ENCODE measurements around the gene CDH4.

The CDH4 gene

DNA sequence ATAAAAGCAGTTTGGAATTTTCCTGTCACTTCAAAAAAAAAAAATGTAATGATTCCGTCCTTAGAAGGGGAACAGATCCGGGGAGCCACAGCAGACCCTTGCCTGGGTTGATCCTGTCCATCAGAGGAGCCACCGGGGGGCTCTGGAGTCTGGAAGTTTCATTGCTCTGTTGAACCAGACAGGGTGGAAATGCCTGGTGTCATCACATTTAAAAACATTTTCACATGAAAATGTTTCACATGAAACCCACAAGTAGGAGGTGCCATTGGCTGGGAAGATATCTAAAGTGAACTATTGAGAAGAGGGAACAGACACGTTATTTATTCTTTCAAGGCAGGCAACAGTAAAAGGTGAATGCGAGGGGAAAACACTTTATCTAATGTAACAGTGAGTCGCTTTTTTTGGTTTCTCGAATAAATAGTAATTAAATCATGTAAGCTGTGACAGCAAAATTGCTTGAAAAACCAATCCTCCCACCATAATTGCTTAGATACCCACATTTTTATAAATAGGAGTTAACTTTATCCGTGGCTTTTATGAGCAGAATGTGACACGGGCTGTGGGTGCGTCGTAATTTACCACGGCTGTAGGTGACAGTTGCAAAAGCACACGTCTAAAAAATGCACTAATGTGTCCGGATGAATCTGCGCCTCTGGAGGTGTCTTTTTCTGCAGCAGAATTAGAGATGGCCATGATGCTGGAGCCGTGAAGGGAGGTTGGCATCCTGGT is 490.2 kb downstream of the CDH4 start:
- TF ChIP-seq EZH2phosphoT487 (conservative IDR thresholded peaks at IDR 0.05; ENCODE audit: low read length) (no peak), CTCF (IDR thresholded peaks at IDR 0.05; ENCODE audit: insufficient read depth, low read length, poor library complexity, severe bottlenecking) (no peak)
- no peak overlapping the region for H3K4me2 ChIP-seq (ENCODE audit: low read depth, low read length, poor library complexity, severe bottlenecking)

DNA sequence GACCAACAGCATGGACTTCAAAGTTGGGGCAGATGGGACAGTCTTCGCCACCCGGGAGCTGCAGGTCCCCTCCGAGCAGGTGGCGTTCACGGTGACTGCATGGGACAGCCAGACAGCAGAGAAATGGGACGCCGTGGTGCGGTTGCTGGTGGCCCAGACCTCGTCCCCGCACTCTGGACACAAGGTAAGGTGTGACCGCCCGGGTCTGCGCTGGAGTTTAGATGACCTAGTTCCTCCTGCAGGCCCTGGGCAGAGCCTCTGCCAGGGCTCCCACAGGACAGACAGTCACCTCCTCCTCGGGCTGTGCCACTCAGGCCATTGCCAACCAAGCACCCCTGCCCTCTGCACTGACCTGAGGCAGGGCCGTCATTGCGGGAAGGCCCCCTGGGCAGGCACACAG is 491.5 kb downstream of the CDH4 start:
- Histone ChIP-seq H3K79me2 (ENCODE audit: insufficient read depth, low read length) (no peaks in the 10 kb centered on the region), H3K4me2 (ENCODE audit: low read depth, low read length, poor library complexity, severe bottlenecking) (no peak overlapping the region), H3K36me3 (ENCODE audit: low read length) (no peaks in the 10 kb centered on the region), H3K9me2 (replicated peaks; ENCODE audit: insufficient read depth, low read length) (no peaks in the 10 kb centered on the region), H3F3A (ENCODE audit: insufficient read depth) (no peaks in the 10 kb centered on the region), H3K9ac (ENCODE audit: low read length) (no peak overlapping the region), H4K20me1 (ENCODE audit: low read depth, low read length) (no peaks in the 10 kb centered on the region), H3K4me3 (ENCODE audit: insufficient read depth, low read length, poor library complexity, severe bottlenecking) (no peak overlapping the region), H3K9me3 (ENCODE audit: insufficient read depth, low read length) (no peaks in the 10 kb centered on the region), H2AFZ (ENCODE audit: low read depth, low read length, severe bottlenecking) (no peak overlapping the region), H3K27me3 (ENCODE audit: low read length) (no peaks in the 10 kb centered on the region), H3K27ac (ENCODE audit: low read depth, low read length) (no peak overlapping the region)
- TF ChIP-seq EZH2phosphoT487 (conservative IDR thresholded peaks at IDR 0.05; ENCODE audit: low read length) (no peak), CTCF (IDR thresholded peaks at IDR 0.05; ENCODE audit: insufficient read depth, low read length, poor library complexity, severe bottlenecking) (no peak)

More for the DNA sequence above, 490.2 kb downstream of the CDH4 start:
- Histone ChIP-seq H2AFZ (ENCODE audit: low read depth, low read length, severe bottlenecking) (no peak overlapping the region), H3K27me3 (ENCODE audit: low read length) (no peaks in the 10 kb centered on the region), H3F3A (ENCODE audit: insufficient read depth) (no peaks in the 10 kb centered on the region), H3K9ac (ENCODE audit: low read length) (no peak overlapping the region), H3K4me3 (ENCODE audit: insufficient read depth, low read length, poor library complexity, severe bottlenecking) (no peak overlapping the region), H3K9me3 (ENCODE audit: insufficient read depth, low read length) (no peaks in the 10 kb centered on the region), H3K9me2 (replicated peaks; ENCODE audit: insufficient read depth, low read length) (no peaks in the 10 kb centered on the region), H3K27ac (ENCODE audit: low read depth, low read length) (no peak overlapping the region), H3K79me2 (ENCODE audit: insufficient read depth, low read length) (no peaks in the 10 kb centered on the region), H3K36me3 (ENCODE audit: low read length) (no peaks in the 10 kb centered on the region), H4K20me1 (ENCODE audit: low read depth, low read length) (no peaks in the 10 kb centered on the region)

- no peaks in the 10 kb centered on the region for H3K36me3 ChIP-seq (ENCODE audit: low read length)
- H3K4me3 ChIP-seq (ENCODE audit: insufficient read depth, low read length, poor library complexity, severe bottlenecking): no peak overlapping the region
- H3K9ac ChIP-seq (ENCODE audit: low read length): no peak overlapping the region
- H4K20me1 ChIP-seq (ENCODE audit: low read depth, low read length): no peaks in the 10 kb centered on the region
- no peaks in the 10 kb centered on the region for H3K79me2 ChIP-seq (ENCODE audit: insufficient read depth, low read length)
- H3K9me2 ChIP-seq (replicated peaks; ENCODE audit: insufficient read depth, low read length): no peaks in the 10 kb centered on the region
- no peak overlapping the region for H3K27ac ChIP-seq (ENCODE audit: low read depth, low read length)
- no peak overlapping the region for H2AFZ ChIP-seq (ENCODE audit: low read depth, low read length, severe bottlenecking)
- H3K27me3 ChIP-seq (ENCODE audit: low read length): no peaks in the 10 kb centered on the region; the same call in 1 of the 2 replicates
- TF ChIP-seq EZH2phosphoT487 (conservative IDR thresholded peaks at IDR 0.05; ENCODE audit: low read length): no peak
- TF ChIP-seq CTCF (IDR thresholded peaks at IDR 0.05; ENCODE audit: insufficient read depth, low read length, poor library complexity, severe bottlenecking): no peak
- H3K9me3 ChIP-seq (ENCODE audit: insufficient read depth, low read length): no peaks in the 10 kb centered on the region
- H3K4me2 ChIP-seq (ENCODE audit: low read depth, low read length, poor library complexity, severe bottlenecking): no peak overlapping the region
- H3F3A ChIP-seq (ENCODE audit: insufficient read depth): no peaks in the 10 kb centered on the region
Measured at GRCh38 chr20:61744691-61745396, 492.8 kb downstream of the CDH4 start.
